Epithelial cell of esophagus (primary cell): Measurements from ENCODE around the gene MYO5B.

Source experiments
- DNase-seq: peaks from one replicate; pipeline ENCODE4 v3.0.0; 2010; ENCODE audit warnings: low read depth
- H3K4me3 ChIP-seq: 2 replicates; pipeline ENCODE4 v1.5.1; 2011; ENCODE audit warnings: mild to moderate bottlenecking, low read length, control low read depth
- CTCF ChIP-seq: IDR thresholded peaks from 2 replicates; pipeline ENCODE4 v1.5.1; 2011; ENCODE audit warnings: low read depth, mild to moderate bottlenecking, low read length, control low read depth, inconsistent platforms; ENCODE audit not compliant: insufficient read depth; ENCODE audit errors: missing control alignments

Gene MYO5B

GRCh38 chr18:49849331-49850217 lies 345.4 kb downstream of the MYO5B start:
- TF ChIP-seq CTCF, result no peak
- DNase-seq, result peak; percentile 97

GRCh38 chr18:49848115-49848514 lies 346.8 kb downstream of the MYO5B start:
- TF ChIP-seq CTCF, result no peak
- H3K4me3 ChIP-seq, result no peak overlapping the region
- DNase-seq, result no peak

More at GRCh38 chr18:49849331-49850217, 345.4 kb downstream of the MYO5B start:
- peak overlapping the region; percentile 10 for H3K4me3 ChIP-seq

- no peak for TF ChIP-seq CTCF
- DNase-seq, result no peak
- no peak overlapping the region for H3K4me3 ChIP-seq
Observed at GRCh38 chr18:49847524-49847923, 347.4 kb downstream of the MYO5B start.

- DNase-seq, result no peak
- no peak overlapping the region for H3K4me3 ChIP-seq
- no peak for TF ChIP-seq CTCF
Observed at GRCh38 chr18:49846718-49847470, 348.1 kb downstream of the MYO5B start.

- H3K4me3 ChIP-seq, result no peak overlapping the region
- TF ChIP-seq CTCF, result no peak
- no peak for DNase-seq
Observed at GRCh38 chr18:49846361-49846662, 348.6 kb downstream of the MYO5B start.

GRCh38 chr18:49845629-49846360 lies 349.2 kb downstream of the MYO5B start:
- no peak for DNase-seq
- TF ChIP-seq CTCF, result no peak
- H3K4me3 ChIP-seq, result no peak overlapping the region
